Neural progenitor cell (in vitro differentiated cells): ENCODE results near the gene CRISPLD2.

Experiments
- EZH2 ChIP-seq: fragments of 200-600 bp; sonication (generic); IDR thresholded peaks from 2 replicates; pipeline ENCODE4 v1.6.1; 2017; ENCODE audit warnings: antibody characterized with exemption, mild to moderate bottlenecking, moderate library complexity
- EZH2phosphoT487 ChIP-seq: fragments of 200-600 bp; sonication (generic); IDR thresholded peaks from 2 replicates; pipeline ENCODE4 v1.6.1; 2017; ENCODE audit warnings: antibody characterized with exemption
- TF ChIP-seq, protein P1 (sequence below): fragments of 200-600 bp; sonication (generic); IDR thresholded peaks from 2 replicates; pipeline ENCODE4 v1.5.1; 2017; ENCODE audit warnings: antibody characterized with exemption, mild to moderate bottlenecking

DNA sequence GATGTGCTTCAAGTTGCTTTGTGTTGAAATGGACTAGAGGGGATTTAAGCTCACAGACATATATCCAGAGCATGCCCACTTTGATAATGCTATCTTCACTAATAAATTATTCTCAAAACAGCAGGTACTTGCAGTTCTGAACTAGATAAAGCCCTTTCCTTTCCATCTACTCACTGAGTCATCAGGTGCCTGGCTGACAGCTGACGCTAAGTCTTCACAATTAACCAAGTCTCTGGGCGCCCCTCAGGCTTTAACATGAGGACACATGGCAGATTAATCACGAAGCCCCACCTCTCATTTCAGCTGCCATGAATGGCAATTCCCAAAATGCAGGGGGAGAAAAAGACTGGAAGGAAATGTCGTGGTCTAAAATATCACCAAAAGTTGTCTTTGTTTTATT, 29.5 kb upstream of the CRISPLD2 start:
- no peak for TF ChIP-seq EZH2
- TF ChIP-seq EZH2phosphoT487, result no peak
- TF ChIP-seq, protein P1, sequence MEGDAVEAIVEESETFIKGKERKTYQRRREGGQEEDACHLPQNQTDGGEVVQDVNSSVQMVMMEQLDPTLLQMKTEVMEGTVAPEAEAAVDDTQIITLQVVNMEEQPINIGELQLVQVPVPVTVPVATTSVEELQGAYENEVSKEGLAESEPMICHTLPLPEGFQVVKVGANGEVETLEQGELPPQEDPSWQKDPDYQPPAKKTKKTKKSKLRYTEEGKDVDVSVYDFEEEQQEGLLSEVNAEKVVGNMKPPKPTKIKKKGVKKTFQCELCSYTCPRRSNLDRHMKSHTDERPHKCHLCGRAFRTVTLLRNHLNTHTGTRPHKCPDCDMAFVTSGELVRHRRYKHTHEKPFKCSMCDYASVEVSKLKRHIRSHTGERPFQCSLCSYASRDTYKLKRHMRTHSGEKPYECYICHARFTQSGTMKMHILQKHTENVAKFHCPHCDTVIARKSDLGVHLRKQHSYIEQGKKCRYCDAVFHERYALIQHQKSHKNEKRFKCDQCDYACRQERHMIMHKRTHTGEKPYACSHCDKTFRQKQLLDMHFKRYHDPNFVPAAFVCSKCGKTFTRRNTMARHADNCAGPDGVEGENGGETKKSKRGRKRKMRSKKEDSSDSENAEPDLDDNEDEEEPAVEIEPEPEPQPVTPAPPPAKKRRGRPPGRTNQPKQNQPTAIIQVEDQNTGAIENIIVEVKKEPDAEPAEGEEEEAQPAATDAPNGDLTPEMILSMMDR, result no peak
